ENCODE data around the gene CKAP4.

GRCh38 chr12:106228320-106228710, 19.5 kb downstream of the CKAP4 start:
- TF ChIP-seq, protein P1, sequence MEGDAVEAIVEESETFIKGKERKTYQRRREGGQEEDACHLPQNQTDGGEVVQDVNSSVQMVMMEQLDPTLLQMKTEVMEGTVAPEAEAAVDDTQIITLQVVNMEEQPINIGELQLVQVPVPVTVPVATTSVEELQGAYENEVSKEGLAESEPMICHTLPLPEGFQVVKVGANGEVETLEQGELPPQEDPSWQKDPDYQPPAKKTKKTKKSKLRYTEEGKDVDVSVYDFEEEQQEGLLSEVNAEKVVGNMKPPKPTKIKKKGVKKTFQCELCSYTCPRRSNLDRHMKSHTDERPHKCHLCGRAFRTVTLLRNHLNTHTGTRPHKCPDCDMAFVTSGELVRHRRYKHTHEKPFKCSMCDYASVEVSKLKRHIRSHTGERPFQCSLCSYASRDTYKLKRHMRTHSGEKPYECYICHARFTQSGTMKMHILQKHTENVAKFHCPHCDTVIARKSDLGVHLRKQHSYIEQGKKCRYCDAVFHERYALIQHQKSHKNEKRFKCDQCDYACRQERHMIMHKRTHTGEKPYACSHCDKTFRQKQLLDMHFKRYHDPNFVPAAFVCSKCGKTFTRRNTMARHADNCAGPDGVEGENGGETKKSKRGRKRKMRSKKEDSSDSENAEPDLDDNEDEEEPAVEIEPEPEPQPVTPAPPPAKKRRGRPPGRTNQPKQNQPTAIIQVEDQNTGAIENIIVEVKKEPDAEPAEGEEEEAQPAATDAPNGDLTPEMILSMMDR (IDR thresholded peaks at IDR 0.05; ENCODE audit: poor library complexity) = no peak
- TF ChIP-seq EZH2 (IDR thresholded peaks at IDR 0.05; ENCODE audit: borderline replicate concordance) = no peak
- TF ChIP-seq EZH2phosphoT487 (IDR thresholded peaks at IDR 0.05; ENCODE audit: low read depth, severe bottlenecking, unreplicated experiment) = no peak

Measured in hepatocyte (in vitro differentiated cells).